Lung microvascular endothelial cell (primary cell): ENCODE results near the gene CHSY3. TPM values are rescaled to one million over a fixed set of nuclear protein-coding genes. Genes with fewer than 3 reads are reported as not detected.

Experiments used
- DNase-seq, 2 donors: peaks; one replicate each; pipeline versions ENCODE4 v3.0.0 to v3.0.0-alpha.2; 2010; ENCODE audit warnings: low read depth in 2 of 2
- total RNA-seq: library from RNA; depleted of rRNA; stranded (reverse); fragments of >200 nt; gene quantifications from 2 replicates; pipeline ENCODE4 v1.2.1, GENCODE V29; 2014

Gene CHSY3
- total RNA-seq, 1 donor from 2014 or later, result 3.4 TPM

GRCh38 chr5:130023604-130024003, 119.3 kb downstream of the CHSY3 start:
- no peak for DNase-seq

DNA sequence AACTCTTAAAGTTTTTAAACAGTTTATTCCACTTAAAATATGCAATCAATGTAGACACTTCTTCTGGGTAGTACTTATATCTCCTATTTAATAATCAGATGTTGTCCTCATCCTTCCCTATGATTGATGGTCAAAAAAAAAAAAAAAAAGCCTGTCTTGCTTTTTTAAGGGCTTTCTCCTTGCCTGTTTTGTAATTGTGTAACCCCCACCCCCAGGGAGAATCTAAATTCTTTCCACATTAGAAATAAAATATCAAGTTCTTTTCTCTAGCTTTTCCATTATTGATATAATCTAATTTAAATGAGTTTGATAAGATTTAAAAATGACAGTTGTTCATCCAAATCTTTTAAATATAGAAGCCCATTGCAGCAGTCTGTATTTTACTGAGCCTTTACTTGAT, 119.7 kb downstream of the CHSY3 start:
- DNase-seq, result no peak

- no peak for DNase-seq
Observed at GRCh38 chr5:130025511-130025910, 121.2 kb downstream of the CHSY3 start.

GRCh38 chr5:130032807-130033206, 128.5 kb downstream of the CHSY3 start:
- no peak for DNase-seq

DNA sequence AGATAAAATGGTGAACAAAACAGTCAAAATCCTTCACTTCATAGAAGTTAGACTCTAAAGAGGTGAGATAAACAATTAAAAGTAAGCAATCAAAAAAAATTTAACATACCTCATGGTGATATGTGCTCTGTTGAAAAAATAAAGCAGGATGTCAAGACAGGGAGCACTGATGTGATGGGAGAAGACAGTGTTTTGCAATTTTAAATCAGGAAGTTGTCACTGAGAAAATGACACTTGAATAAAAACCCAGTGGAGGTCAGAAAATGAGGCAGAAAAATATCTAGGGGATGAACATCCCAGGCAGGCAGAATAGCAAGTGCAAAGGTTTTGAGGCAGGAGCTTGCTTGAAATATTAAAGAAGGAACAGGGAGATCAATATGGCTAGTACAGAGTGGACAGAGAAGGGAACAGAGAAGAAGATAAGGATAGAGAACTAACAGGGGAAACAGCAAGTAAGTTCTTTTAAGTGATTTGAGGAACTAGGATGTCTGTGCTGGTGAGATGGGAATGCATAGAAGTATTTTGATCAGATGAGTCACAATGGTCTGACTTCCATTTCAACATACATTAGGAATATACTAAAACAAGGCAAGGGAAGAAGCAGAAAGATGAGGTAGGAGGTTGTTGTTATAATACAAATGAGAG, 130.4 kb downstream of the CHSY3 start:
- DNase-seq, result no peak

DNA sequence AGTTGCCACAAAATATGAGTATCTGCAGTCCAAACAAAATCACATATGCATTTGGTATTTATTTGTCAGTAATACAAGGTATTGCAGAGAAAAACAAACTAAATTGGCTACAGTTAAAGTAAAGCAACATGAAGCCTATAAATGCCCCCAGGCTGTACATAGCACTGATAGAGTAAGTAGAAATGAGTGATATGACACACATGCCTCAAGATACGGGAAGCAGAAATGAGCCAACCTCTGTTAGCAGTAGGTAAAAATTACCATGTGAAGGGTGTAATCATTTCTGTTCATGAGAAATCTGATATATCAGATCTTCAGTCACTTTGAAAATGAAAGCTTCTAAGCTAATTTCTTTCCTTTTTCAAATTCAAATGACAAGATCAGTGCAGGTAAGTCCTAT, 131.1 kb downstream of the CHSY3 start:
- no peak for DNase-seq

- DNase-seq, result no peak
Observed at GRCh38 chr5:130037905-130038304, 133.6 kb downstream of the CHSY3 start.

DNA sequence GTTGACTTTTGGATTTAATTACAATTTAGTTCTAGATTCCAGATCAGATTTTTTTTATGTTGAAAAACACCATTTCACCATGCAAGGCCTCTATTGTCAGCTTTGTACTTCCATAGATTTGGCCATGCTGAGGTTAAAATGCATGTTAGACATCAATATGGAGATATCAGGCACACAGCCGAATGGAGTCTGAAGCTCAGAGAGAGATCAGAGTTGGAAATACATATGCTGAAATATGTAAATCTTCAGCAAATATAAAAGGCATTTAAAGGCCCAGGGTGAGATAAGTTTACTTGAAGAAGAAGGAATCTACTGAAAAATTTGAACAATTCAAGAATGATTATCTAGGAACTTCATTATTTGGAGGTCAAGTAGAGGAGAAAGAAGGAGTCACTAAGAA, 139.6 kb downstream of the CHSY3 start:
- no peak for DNase-seq

GRCh38 chr5:130045334-130045733, 141.1 kb downstream of the CHSY3 start:
- DNase-seq, result no peak

- DNase-seq, result no peak
Observed at GRCh38 chr5:130050585-130050984, 146.3 kb downstream of the CHSY3 start.

DNA sequence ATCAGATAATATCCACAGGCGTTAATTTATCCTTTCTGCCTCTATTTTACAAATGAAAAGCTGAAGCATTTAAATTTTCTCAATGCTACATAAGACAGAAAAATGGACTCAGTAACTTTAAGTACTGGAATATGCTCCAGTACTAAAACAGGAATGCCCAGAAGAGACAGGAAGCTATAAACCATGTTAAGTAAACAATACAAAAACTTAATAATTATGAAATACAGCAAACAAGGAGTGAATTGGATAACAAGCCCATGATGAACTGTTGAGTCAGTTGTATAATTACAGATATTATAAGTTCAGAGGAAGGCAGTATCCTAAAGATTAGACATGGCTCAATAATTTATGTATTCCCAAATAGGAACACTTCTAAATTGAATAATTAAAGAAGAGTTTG, 148.5 kb downstream of the CHSY3 start:
- no peak for DNase-seq

DNA sequence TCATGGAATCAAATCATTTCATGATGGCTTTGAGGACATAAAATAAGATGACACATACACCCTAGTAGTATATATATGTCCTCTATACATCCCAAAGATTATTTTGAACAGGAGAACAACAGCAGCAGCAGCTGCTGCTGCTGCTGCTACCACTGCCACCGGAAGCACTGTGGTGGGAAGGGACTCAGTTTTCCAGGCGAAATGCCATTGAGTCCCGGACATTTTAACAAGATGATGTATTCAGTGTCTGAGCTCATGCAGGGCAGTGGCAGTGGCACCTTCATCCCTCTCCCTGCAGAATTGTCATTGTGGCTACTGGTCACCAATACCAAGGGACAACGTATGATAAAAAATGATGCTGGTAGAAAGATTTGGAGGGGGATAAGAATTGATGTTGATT, 151.3 kb downstream of the CHSY3 start:
- DNase-seq, result no peak

GRCh38 chr5:130061746-130062145, 157.5 kb downstream of the CHSY3 start:
- DNase-seq, result no peak

DNA sequence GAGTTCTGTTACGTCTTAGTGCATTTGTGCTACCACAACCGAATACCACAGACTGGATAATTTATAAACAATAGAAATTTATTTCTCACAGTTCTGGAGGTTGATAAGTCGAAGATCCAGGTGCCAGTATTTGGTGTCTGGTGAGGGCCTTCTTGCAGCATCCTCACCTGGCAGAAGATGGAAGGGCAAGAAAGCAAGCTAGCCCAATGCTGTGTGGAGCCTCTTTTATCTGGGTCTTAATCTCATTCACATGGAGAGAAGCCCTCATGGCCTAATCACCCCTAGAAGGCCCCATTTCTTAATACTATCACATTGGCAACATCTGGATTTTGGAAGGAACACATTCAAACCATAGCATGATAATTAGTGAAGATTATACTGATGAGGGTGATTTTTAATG, 159.3 kb downstream of the CHSY3 start:
- no peak for DNase-seq

DNA sequence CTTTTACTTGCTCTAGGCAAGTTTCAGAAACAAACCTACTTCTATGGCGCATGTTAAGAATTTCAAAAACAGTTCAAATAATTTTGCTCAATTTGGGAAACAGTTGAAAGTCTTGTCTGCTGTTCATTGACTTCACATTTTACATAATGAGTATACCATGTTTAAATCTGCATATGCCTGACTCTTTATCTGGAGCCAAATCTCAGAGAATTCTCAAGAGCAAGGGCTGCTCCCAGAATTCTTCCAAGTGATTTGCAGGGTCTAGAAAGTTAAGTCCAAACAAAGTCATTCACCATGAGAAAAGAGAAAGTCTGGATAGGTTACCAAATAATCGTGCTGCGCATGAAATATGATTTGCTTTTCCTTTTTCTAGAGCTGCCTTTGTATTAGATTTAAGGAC, 160.2 kb downstream of the CHSY3 start:
- DNase-seq, result no peak

- DNase-seq, result no peak
Observed at GRCh38 chr5:130065617-130066016, 161.4 kb downstream of the CHSY3 start.

- DNase-seq, result no peak
Observed at GRCh38 chr5:130066644-130067043, 162.4 kb downstream of the CHSY3 start.

- no peak for DNase-seq
Observed at GRCh38 chr5:130067364-130067763, 163.1 kb downstream of the CHSY3 start.

GRCh38 chr5:130068101-130068500, 163.8 kb downstream of the CHSY3 start:
- DNase-seq, result no peak

DNA sequence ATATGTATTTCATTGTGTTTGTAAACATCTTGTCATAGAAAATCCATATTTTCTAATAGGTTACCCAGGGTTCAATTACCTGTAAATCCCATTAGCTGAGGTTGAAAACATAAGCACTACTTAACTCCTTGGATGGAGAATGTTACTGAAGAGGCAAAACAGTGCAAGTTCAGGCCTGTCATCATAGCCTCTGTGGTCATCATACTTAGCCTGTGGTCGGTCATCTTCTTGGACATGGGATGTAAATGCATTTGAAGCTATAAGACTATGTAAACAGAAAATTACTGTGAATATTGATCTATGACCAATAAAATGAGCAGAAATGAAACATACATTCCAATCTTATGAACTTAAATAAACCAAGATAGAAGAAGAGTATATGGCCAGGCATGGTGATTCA, 164.7 kb downstream of the CHSY3 start:
- DNase-seq, result no peak

DNA sequence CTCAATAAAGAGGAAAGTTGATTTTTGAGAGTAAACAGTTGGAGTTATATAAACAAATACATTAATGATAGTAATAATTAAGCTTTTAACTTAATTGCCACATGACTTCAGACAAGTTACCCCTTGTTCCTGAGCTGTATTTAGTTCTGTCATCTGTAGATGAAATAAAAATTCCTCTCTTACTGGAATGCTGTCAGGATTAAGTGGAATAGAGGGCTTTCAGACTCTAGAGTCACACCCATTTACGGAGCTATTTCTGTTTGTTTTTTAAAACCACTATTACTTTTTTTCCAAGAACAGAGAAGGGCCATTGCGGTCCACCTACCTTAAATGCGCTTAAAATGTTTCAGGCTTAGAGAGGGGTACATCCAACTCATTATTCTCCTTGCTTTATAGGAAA, 170.6 kb downstream of the CHSY3 start:
- no peak for DNase-seq

DNA sequence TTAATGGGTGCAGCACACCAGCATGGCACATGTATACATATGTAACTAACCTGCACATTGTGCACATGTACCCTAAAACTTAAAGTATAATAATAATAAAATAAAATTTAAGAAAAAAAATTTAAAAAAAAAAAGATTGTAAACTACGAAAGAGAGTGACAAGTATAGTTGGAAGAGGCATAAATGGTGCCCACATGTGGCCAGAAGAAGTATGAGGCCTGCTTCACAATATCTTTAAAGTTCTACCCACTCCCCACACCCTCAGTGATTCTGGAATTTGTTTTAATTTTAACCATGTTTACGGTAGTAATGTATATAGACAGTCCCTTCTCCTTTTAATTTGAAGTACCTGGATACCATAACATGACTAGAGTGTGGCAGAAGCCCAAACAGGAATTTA, 172.7 kb downstream of the CHSY3 start:
- no peak for DNase-seq

GRCh38 chr5:130078661-130079060, 174.4 kb downstream of the CHSY3 start:
- DNase-seq, result no peak

- DNase-seq, result no peak
Observed at GRCh38 chr5:130090569-130091270, 186.5 kb downstream of the CHSY3 start.
